RWPE2 (cell line): ENCODE results near the gene SLC25A26.

ENCODE experiments used
- ATAC-seq: fragments of 200-7000 bp; cut with Tn5 transposase; 3 replicates; pipeline ENCODE4 v1.9.1; 2021; ENCODE audit warnings: low read depth
- DNase-seq: peaks from one replicate; pipeline ENCODE4 v3.0.0-alpha.2; 2020; ENCODE audit warnings: low spot score
- H3K27ac ChIP-seq: fragments of 450-650 bp; 2 replicates; pipeline ENCODE4 v1.5.1; 2017; ENCODE audit warnings: mild to moderate bottlenecking; ENCODE audit not compliant: poor library complexity, severe bottlenecking
- H3K27me3 ChIP-seq: fragments of 250-450 bp; sonication (Bioruptor Pico); 2 replicates; pipeline ENCODE4 v1.5.1; 2021; ENCODE audit warnings: mild to moderate bottlenecking, moderate library complexity; ENCODE audit not compliant: insufficient read depth, poor library complexity, severe bottlenecking
- H3K36me3 ChIP-seq: fragments of 250-450 bp; sonication (Bioruptor Pico); 2 replicates; pipeline ENCODE4 v1.5.1; 2020; ENCODE audit warnings: low read depth, mild to moderate bottlenecking, moderate library complexity
- H3K4me1 ChIP-seq: fragments of 250-450 bp; sonication (Bioruptor Pico); 2 replicates; pipeline ENCODE4 v1.5.1; 2021; ENCODE audit warnings: mild to moderate bottlenecking, moderate library complexity; ENCODE audit not compliant: insufficient read depth, poor library complexity, severe bottlenecking
- H3K4me3 ChIP-seq: fragments of 250-450 bp; sonication (Bioruptor Pico); 2 replicates; pipeline ENCODE4 v1.5.1; 2021; ENCODE audit warnings: mild to moderate bottlenecking, moderate library complexity; ENCODE audit not compliant: severe bottlenecking
- H3K9me3 ChIP-seq: fragments of 250-450 bp; sonication (Bioruptor Pico); 2 replicates; pipeline ENCODE4 v1.5.1; 2021; ENCODE audit warnings: mild to moderate bottlenecking, moderate library complexity; ENCODE audit not compliant: severe bottlenecking
- TF ChIP-seq, protein P1 (sequence below): fragments of 450-650 bp; IDR thresholded peaks from one replicate; pipeline ENCODE4 v1.5.1; 2017; ENCODE audit warnings: mild to moderate bottlenecking, moderate library complexity; ENCODE audit not compliant: poor library complexity, severe bottlenecking

Gene SLC25A26

DNA sequence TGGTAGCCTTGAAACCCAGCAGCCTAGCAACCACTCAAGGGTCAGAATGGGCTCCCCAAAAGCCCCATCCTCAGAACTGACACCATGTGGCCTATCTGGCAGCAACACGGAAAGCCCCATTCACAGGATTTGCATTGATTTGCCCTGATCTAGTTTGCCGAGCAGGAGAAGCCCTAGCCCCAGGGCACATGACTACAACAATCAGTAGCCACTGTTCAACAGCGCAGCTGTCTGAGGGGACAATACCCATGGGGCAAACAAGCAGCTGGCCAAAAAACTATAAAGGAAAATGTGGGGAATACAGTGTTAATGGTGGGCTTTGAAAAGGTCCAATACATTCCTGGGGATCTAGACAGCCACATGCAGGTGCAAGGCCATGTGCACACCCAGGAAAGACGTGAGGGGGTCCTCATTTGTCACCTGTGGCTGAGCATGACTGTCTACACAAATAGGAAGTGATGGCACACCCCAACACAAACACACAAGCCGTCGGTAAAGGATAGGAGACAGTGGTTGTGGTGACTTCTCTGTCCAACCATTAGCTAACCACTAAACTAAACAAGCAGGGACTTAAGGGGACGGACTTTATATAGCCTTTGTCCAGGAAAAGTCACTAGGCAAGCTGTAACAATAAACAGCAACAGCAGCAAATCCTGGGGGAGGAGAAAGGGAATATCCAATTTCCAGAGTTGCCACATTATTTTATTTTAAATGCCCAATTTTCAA lies 166.3 kb downstream of the SLC25A26 start:
- TF ChIP-seq, protein P1, sequence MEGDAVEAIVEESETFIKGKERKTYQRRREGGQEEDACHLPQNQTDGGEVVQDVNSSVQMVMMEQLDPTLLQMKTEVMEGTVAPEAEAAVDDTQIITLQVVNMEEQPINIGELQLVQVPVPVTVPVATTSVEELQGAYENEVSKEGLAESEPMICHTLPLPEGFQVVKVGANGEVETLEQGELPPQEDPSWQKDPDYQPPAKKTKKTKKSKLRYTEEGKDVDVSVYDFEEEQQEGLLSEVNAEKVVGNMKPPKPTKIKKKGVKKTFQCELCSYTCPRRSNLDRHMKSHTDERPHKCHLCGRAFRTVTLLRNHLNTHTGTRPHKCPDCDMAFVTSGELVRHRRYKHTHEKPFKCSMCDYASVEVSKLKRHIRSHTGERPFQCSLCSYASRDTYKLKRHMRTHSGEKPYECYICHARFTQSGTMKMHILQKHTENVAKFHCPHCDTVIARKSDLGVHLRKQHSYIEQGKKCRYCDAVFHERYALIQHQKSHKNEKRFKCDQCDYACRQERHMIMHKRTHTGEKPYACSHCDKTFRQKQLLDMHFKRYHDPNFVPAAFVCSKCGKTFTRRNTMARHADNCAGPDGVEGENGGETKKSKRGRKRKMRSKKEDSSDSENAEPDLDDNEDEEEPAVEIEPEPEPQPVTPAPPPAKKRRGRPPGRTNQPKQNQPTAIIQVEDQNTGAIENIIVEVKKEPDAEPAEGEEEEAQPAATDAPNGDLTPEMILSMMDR = no peak
- H3K4me1 ChIP-seq = no peaks in the 10 kb centered on the region
- no peaks in the 10 kb centered on the region for H3K27me3 ChIP-seq
- H3K27ac ChIP-seq = no peak overlapping the region
- H3K4me3 ChIP-seq = no peak overlapping the region
- no peaks in the 10 kb centered on the region for H3K9me3 ChIP-seq
- DNase-seq (no peak), ATAC-seq (no peak)
- H3K36me3 ChIP-seq = peaks cover 18% of the 10 kb centered on the region; the same call in 1 of the 2 replicates

DNA sequence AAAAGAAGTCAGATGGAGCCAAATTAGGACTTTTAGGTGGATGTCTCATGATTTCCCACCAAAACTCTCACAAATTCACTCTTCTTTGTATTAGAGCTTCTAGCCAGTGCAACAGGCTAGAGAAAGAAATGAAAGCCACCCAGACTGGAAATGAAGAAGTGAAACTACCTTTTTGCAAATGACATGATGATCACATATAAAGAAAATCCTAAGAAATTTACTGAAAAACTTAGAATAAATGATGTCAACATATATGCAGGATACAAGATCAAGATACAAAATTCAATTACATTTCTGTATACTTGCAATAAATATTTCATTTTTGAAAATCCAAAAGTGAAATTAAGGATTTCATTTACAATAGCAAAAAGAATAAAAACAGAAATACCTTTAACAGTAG lies 169.2 kb downstream of the SLC25A26 start:
- DNase-seq (no peak), ATAC-seq (no peak)
- Histone ChIP-seq H3K27ac (no peak overlapping the region), H3K4me3 (no peak overlapping the region), H3K9me3 (no peaks in the 10 kb centered on the region), H3K4me1 (no peaks in the 10 kb centered on the region), H3K27me3 (no peaks in the 10 kb centered on the region), H3K36me3 (peaks cover 8% of the 10 kb centered on the region; the same call in 1 of the 2 replicates)
- TF ChIP-seq, protein P1 = no peak

DNA sequence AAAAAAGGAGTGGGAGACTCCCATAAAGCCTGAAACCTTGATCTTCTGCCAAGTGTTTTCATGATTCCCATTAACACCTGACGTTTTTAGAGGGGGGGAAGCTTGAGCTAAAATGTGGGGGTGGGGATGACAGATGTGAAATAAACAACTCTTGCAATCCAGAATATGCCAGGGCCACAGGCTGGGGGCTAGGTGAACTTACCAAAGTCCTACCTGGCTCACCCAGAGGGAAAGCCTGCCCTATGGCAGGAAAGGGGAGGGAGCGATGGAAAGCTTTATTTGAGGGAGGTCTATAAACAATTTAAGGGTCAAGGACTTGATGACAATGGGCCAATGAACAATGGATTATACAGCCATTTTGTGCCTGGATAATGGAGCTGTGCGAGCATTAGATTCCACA lies 171.7 kb downstream of the SLC25A26 start:
- DNase-seq (no peak), ATAC-seq (no peak)
- Histone ChIP-seq H3K27ac (no peak overlapping the region), H3K4me3 (no peak overlapping the region), H3K9me3 (no peaks in the 10 kb centered on the region), H3K27me3 (no peaks in the 10 kb centered on the region), H3K36me3 (0 out of 2 replicates have a peak, but pooled peaks cover 4% of the 10 kb centered on the region), H3K4me1 (no peaks in the 10 kb centered on the region)
- TF ChIP-seq, protein P1 = no peak

DNA sequence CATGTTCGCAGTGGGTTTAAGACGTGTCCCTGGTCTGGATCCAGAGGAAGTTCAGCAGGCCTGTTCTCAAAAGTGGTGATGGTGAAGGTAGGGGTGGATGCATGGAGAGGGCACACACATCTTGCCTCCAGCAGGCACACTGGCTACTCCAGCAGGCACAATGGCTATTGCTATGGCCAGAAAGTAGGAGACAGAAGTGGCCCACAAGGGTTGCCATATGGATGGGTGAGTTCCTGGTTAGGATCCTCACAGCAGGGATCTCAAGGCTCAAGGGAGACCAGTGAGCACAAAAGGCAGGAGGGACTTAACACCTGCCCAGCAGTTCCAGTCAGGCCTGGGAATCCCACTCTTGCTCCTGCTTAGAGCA lies 172.1 kb downstream of the SLC25A26 start:
- Histone ChIP-seq H3K27me3 (no peaks in the 10 kb centered on the region), H3K36me3 (peaks cover 9% of the 10 kb centered on the region; the same call in 1 of the 2 replicates), H3K27ac (no peak overlapping the region), H3K4me3 (no peak overlapping the region), H3K4me1 (no peaks in the 10 kb centered on the region), H3K9me3 (no peaks in the 10 kb centered on the region)
- DNase-seq (no peak), ATAC-seq (no peak)
- TF ChIP-seq, protein P1 = no peak

DNA sequence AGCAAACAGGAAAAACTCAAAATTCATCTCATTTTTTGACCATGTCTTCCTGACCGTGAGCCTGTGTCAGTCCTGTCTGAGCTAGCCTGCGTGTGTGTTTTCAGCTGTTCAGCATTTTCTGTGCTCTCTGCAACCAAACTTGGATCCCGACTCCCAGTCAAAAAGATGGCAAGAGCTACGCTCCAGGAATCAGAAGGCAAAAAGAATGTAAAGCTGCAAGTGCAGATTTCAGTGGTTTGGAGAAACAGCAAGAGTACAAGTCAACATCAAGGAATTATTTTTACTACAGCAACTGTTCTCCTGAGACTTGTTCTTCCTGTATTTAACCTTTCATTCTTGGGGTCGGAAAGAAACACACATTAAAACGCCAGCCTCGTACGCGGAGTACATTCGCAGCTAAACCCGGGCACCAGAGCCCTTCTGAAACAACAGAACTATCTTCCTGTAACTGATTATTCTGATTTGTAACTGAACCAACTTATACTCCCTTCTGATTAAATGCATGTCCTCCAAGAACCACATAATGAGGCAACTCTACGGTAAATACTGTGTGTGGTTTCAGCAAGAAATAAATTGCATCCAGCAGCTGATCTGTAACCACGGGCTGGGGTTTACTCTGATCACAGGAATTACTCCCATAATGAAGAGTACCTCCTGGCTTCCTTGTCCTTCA lies 172.7 kb downstream of the SLC25A26 start:
- H3K36me3 ChIP-seq = peaks cover 10% of the 10 kb centered on the region; the same call in 1 of the 2 replicates
- ATAC-seq = no peak
- no peak overlapping the region for H3K4me3 ChIP-seq
- H3K9me3 ChIP-seq = no peaks in the 10 kb centered on the region
- no peaks in the 10 kb centered on the region for H3K4me1 ChIP-seq
- TF ChIP-seq, protein P1 = no peak
- no peaks in the 10 kb centered on the region for H3K27me3 ChIP-seq
- DNase-seq = no peak
- no peak overlapping the region for H3K27ac ChIP-seq
